ENCODE data around the gene VKORC1.

VKORC1 gene

GRCh38 chr16:31082368-31083045, 12.1 kb downstream of the VKORC1 start:
- no peak for DNase-seq (ENCODE audit: low read depth)

- DNase-seq (ENCODE audit: low read depth): no peak
These were observed 12.9 kb downstream of the VKORC1 start for GRCh38 chr16:31081428-31082351.

DNA sequence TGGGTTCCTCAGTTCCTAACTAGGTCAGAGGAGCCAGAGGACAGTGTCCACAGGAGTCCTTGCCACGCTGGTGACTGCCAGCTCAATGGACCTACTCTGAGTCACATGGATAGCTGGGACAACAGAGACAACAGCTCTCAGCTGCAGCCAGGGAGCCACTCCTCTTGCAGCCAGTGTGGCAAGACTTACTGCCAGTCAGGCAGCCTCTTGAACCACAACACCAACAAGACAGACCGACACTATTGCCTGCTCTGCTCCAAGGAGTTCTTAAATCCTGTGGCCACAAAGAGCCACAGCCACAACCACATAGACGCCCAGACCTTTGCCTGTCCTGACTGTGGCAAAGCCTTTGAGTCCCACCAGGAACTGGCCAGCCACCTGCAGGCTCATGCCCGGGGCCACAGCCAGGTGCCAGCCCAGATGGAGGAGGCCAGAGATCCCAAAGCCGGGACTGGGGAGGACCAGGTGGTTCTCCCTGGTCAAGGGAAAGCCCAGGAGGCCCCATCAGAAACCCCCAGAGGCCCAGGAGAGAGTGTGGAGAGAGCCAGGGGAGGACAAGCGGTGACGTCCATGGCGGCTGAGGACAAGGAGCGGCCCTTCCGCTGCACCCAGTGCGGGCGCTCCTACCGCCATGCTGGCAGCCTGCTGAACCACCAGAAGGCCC, 13.7 kb downstream of the VKORC1 start:
- no peak for DNase-seq (ENCODE audit: low read depth)

- no peak for DNase-seq (ENCODE audit: low read depth)
These were observed 14.5 kb downstream of the VKORC1 start for GRCh38 chr16:31080035-31080629.

GRCh38 chr16:31079342-31079944, 15.2 kb downstream of the VKORC1 start:
- no peak for DNase-seq (ENCODE audit: low read depth)

DNA sequence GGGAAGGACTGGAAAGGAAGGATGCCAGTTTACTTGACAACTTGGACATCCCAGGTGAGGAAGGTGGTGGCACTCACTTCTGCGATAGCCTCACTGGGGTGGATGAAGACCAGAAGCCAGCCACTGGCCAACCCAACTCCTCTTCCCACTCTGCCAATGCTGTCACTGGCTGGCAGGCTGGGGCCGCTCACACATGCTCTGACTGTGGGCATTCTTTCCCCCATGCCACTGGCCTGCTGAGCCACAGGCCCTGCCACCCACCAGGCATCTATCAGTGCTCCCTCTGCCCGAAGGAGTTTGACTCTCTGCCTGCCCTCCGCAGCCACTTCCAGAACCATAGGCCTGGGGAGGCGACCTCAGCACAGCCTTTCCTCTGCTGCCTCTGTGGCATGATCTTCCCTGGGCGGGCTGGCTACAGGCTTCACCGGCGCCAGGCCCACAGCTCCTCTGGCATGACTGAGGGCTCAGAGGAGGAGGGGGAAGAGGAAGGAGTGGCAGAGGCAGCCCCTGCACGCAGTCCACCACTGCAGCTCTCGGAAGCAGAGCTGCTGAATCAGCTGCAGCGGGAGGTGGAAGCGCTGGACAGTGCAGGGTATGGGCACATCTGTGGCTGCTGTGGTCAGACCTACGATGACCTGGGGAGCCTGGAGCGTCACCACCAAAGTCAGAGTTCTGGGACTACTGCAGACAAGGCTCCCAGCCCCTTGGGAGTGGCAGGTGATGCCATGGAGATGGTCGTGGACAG, 15.8 kb downstream of the VKORC1 start:
- DNase-seq (ENCODE audit: low read depth): no peak

GRCh38 chr16:31077592-31078396, 16.8 kb downstream of the VKORC1 start:
- no peak for DNase-seq (ENCODE audit: low read depth)

DNA sequence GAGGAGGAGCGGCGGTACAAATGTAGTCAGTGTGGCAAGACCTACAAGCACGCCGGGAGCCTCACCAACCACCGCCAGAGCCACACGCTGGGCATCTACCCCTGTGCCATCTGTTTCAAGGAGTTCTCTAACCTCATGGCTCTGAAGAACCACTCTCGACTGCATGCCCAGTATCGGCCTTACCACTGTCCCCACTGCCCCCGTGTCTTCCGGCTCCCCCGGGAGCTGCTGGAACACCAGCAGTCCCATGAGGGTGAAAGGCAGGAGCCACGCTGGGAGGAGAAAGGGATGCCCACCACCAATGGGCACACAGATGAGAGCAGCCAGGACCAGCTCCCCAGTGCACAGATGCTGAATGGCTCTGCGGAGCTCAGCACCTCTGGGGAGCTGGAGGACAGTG, 17.6 kb downstream of the VKORC1 start:
- DNase-seq (ENCODE audit: low read depth): no peak

GRCh38 chr16:31076319-31076718, 18.3 kb downstream of the VKORC1 start:
- DNase-seq (ENCODE audit: low read depth): no peak

DNA sequence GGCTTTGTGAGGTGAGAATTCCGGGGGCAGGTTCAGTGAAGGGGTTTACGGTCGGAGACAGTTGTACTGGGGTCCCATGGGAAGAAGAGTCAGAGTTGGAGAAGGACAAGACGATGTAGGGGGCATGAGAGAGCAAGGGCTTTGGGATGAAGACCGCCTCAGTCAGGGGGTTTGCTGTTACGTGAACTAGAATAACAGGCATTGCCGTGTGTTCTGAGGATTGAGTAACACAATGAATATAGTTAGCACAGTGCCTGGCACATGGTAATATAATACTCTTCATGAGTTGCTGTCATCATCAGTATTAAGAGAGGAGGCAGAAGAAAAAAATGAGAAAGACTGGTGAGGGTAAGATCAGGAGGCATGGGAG, 19.8 kb downstream of the VKORC1 start:
- DNase-seq (ENCODE audit: low read depth): no peak

DNA sequence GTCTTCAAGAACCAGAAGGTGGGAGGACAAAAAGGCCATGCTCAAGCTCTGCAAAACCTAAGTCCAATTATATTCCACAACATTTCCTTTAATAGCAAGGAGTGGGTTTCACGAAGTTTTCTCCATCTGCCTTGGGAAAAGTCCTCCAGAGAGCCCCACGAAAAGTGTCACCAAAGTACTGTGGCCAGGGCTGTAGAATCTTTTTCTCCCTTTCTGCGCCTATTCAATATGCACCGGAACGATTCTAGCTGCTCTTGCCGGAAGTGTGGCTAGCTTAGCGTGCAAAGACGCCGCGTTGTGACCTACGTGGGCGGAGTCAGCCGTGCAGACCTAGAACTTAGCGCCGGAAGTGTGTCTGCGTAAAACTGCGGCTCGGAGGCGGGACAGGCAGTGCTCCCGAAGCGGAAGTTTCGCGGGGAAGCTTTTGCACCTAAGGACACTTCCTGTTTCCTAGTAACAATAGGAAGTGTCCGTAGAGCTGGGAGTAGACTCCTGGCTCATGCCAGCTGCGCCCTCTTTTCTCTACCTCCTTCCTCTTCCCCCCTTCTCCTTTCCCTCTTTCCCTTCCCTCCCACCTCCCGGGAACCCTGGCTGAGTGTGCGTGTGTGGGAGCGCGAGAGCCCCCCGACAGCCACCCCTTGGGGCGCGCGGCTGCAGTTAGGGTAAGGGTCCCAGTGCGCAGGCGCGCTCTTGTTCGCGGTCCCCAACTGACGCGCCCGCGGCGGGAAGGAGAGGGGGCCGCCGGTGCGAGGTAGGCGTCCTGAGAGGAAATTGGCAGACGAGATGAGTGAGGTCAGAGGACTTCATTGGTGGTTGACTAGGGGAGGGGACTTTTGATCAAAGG, 20.4 kb downstream of the VKORC1 start, which contains the start of the genes ZNF646 and ZNF668:
ZNF646 (plus strand) TSS at position 453 of the 844 bp plus-strand sequence. CDS start 1,903 bp downstream, outside the sequence.
ZNF668 (minus strand) TSS at position 271 of the 844 bp plus-strand sequence. CDS start 9,781 bp downstream, outside the sequence.
- DNase-seq (ENCODE audit: low read depth): peak; percentile 98

- DNase-seq (ENCODE audit: low read depth): peak; percentile 77
These were observed 21.2 kb downstream of the VKORC1 start for GRCh38 chr16:31073142-31073969.

GRCh38 chr16:31072540-31073141, 22.0 kb downstream of the VKORC1 start:
- DNase-seq (ENCODE audit: low read depth): no peak

GRCh38 chr16:31071861-31072260, 22.7 kb downstream of the VKORC1 start:
- peak; percentile 85 for DNase-seq (ENCODE audit: low read depth)

GRCh38 chr16:31067342-31067741, 27.3 kb downstream of the VKORC1 start:
- DNase-seq (ENCODE audit: low read depth): no peak

GRCh38 chr16:31064882-31065461, 29.6 kb downstream of the VKORC1 start:
- DNase-seq (ENCODE audit: low read depth): peak; percentile 90

- no peak for DNase-seq (ENCODE audit: low read depth)
These were observed 30.6 kb downstream of the VKORC1 start for GRCh38 chr16:31063843-31064611.
